Measurements from ENCODE around the gene ERO1B. TPM values are rescaled to one million over a fixed set of nuclear protein-coding genes. Genes with fewer than 3 reads are reported as not detected.

Gene ERO1B
- total RNA-seq, 1 donor from 2014 or later, result 1.0 TPM

GRCh38 chr1:236222632-236223031, 59.1 kb downstream of the ERO1B start:
- Mint-ChIP-seq H3K4me3 (no peak overlapping the region), H3K36me3 (ENCODE audit: low read depth) (no peaks in the 10 kb centered on the region), H3K27me3 (ENCODE audit: low read depth) (no peaks in the 10 kb centered on the region), H3K9me3 (no peaks in the 10 kb centered on the region), H3K27ac (ENCODE audit: unreplicated experiment) (no peak overlapping the region), H3K4me1 (no peaks in the 10 kb centered on the region)
- no peak for DNase-seq (ENCODE audit: low read depth, low spot score)
- no peak for TF ChIP-seq CTCF (conservative IDR thresholded peaks at IDR 0.05)

- no peaks in the 10 kb centered on the region for H3K36me3 Mint-ChIP-seq (ENCODE audit: low read depth)
- no peak for DNase-seq (ENCODE audit: low read depth, low spot score)
- no peaks in the 10 kb centered on the region for H3K27me3 Mint-ChIP-seq (ENCODE audit: low read depth)
- no peaks in the 10 kb centered on the region for H3K9me3 Mint-ChIP-seq
- no peak overlapping the region for H3K4me3 Mint-ChIP-seq
- H3K4me1 Mint-ChIP-seq, result no peaks in the 10 kb centered on the region
- no peak for TF ChIP-seq CTCF (conservative IDR thresholded peaks at IDR 0.05)
- no peak overlapping the region for H3K27ac Mint-ChIP-seq (ENCODE audit: unreplicated experiment)
Measured at GRCh38 chr1:236220473-236220872, 61.3 kb downstream of the ERO1B start.

GRCh38 chr1:236214761-236215160, 67.0 kb downstream of the ERO1B start:
- TF ChIP-seq CTCF (conservative IDR thresholded peaks at IDR 0.05), result no peak
- no peak overlapping the region for H3K27ac Mint-ChIP-seq (ENCODE audit: unreplicated experiment)
- no peaks in the 10 kb centered on the region for H3K4me1 Mint-ChIP-seq
- H3K36me3 Mint-ChIP-seq (ENCODE audit: low read depth), result peaks cover under 1% of the 10 kb centered on the region
- no peaks in the 10 kb centered on the region for H3K27me3 Mint-ChIP-seq (ENCODE audit: low read depth)
- no peak for DNase-seq (ENCODE audit: low read depth, low spot score)
- no peaks in the 10 kb centered on the region for H3K9me3 Mint-ChIP-seq
- H3K4me3 Mint-ChIP-seq, result no peak overlapping the region

- no peak overlapping the region for H3K27ac Mint-ChIP-seq (ENCODE audit: unreplicated experiment)
- no peak for TF ChIP-seq CTCF (conservative IDR thresholded peaks at IDR 0.05)
- H3K27me3 Mint-ChIP-seq (ENCODE audit: low read depth), result no peaks in the 10 kb centered on the region
- no peak for DNase-seq (ENCODE audit: low read depth, low spot score)
- no peaks in the 10 kb centered on the region for H3K9me3 Mint-ChIP-seq
- no peaks in the 10 kb centered on the region for H3K4me1 Mint-ChIP-seq
- peaks cover 3% of the 10 kb centered on the region for H3K36me3 Mint-ChIP-seq (ENCODE audit: low read depth)
- no peak overlapping the region for H3K4me3 Mint-ChIP-seq
Measured at GRCh38 chr1:236213534-236213933, 68.2 kb downstream of the ERO1B start.

- DNase-seq (ENCODE audit: low read depth, low spot score), result no peak
- H3K27ac Mint-ChIP-seq (ENCODE audit: unreplicated experiment), result no peak overlapping the region
- no peak overlapping the region for H3K4me3 Mint-ChIP-seq
- H3K9me3 Mint-ChIP-seq, result no peaks in the 10 kb centered on the region
- TF ChIP-seq CTCF (conservative IDR thresholded peaks at IDR 0.05), result no peak
- no peaks in the 10 kb centered on the region for H3K27me3 Mint-ChIP-seq (ENCODE audit: low read depth)
- peaks cover 7% of the 10 kb centered on the region for H3K4me1 Mint-ChIP-seq
- H3K36me3 Mint-ChIP-seq (ENCODE audit: low read depth), result peaks cover 3% of the 10 kb centered on the region
Measured at GRCh38 chr1:236211815-236212214, 69.9 kb downstream of the ERO1B start.

- Mint-ChIP-seq H3K27me3 (ENCODE audit: low read depth) (no peaks in the 10 kb centered on the region), H3K36me3 (ENCODE audit: low read depth) (peaks cover 5% of the 10 kb centered on the region), H3K4me1 (peaks cover 19% of the 10 kb centered on the region), H3K9me3 (no peaks in the 10 kb centered on the region), H3K27ac (ENCODE audit: unreplicated experiment) (no peak overlapping the region), H3K4me3 (no peak overlapping the region)
- DNase-seq (ENCODE audit: low read depth, low spot score), result no peak
- TF ChIP-seq CTCF (conservative IDR thresholded peaks at IDR 0.05), result no peak
Measured at GRCh38 chr1:236209713-236210112, 72.0 kb downstream of the ERO1B start.
